HepG2 (cell line): ENCODE data around the gene SH3BGRL2. TPM values are rescaled to one million over a fixed set of nuclear protein-coding genes. Genes with fewer than 3 reads are reported as not detected.
A peak's percentile ranks its signal among the peaks of the same experiment; 100 is the strongest.

Experiments
- AGO2 ChIP-seq: fragments of 200-400 bp; formaldehyde crosslinking; optimal IDR thresholded peaks from 2 replicates; pipeline ENCODE3; 2017; ENCODE audit warnings: mild to moderate bottlenecking, low read depth, low read length, moderate library complexity
- GZF1 ChIP-seq: sonication (generic); formaldehyde crosslinking; IDR thresholded peaks from 2 replicates; pipeline ENCODE4 v1.5.1; 2020; ENCODE audit warnings: mild to moderate bottlenecking, missing genetic modification reagents
- KAT2B ChIP-seq: fragments of 150-350 bp; IDR thresholded peaks from 2 replicates; pipeline ENCODE4 v1.6.1; 2014; ENCODE audit warnings: low read depth, low read length, borderline replicate concordance
- MNT ChIP-seq: fragments of 450-650 bp; IDR thresholded peaks from 2 replicates; pipeline ENCODE4 v1.6.1; 2016
- NFATC3 ChIP-seq: sonication (generic); formaldehyde crosslinking; IDR thresholded peaks from 2 replicates; pipeline ENCODE4 v1.5.1; 2020; ENCODE audit warnings: mild to moderate bottlenecking, missing genetic modification reagents
- NFYC ChIP-seq: IDR thresholded peaks from 2 replicates; pipeline ENCODE4 v1.6.1; 2016; ENCODE audit warnings: missing genetic modification reagents, missing compliant biosample characterization
- PLRG1 ChIP-seq: fragments of 450-650 bp; conservative IDR thresholded peaks from 2 replicates; pipeline ENCODE4 v1.6.1; 2016
- PPARG ChIP-seq: conservative IDR thresholded peaks from 2 replicates; pipeline ENCODE4 v1.6.1; 2016; ENCODE audit warnings: missing biosample characterization, missing genetic modification reagents
- RNF219 ChIP-seq: sonication (generic); formaldehyde crosslinking; IDR thresholded peaks from 2 replicates; pipeline ENCODE4 v1.5.0; 2020; ENCODE audit warnings: mild to moderate bottlenecking, missing genetic modification reagents
- WIZ ChIP-seq: sonication (generic); formaldehyde crosslinking; IDR thresholded peaks from 2 replicates; pipeline ENCODE4 v1.5.1; 2020; ENCODE audit warnings: mild to moderate bottlenecking, missing genetic modification reagents
- XBP1 ChIP-seq: sonication (generic); formaldehyde crosslinking; IDR thresholded peaks from 2 replicates; pipeline ENCODE4 v1.5.0; 2020; ENCODE audit warnings: missing genetic modification reagents
- ZBTB7B ChIP-seq: sonication (generic); formaldehyde crosslinking; IDR thresholded peaks from 2 replicates; pipeline ENCODE4 v1.4.0; 2020; ENCODE audit warnings: missing genetic modification reagents
- ZNF18 ChIP-seq: sonication (generic); formaldehyde crosslinking; IDR thresholded peaks from 2 replicates; pipeline ENCODE4 v1.8.0; 2022; ENCODE audit warnings: mild to moderate bottlenecking, missing genetic modification reagents; ENCODE audit not compliant: insufficient replicate concordance
- ZNF326 ChIP-seq: sonication (generic); formaldehyde crosslinking; IDR thresholded peaks from 2 replicates; pipeline ENCODE4 v1.4.0; 2020; ENCODE audit warnings: missing genetic modification reagents, borderline replicate concordance
- ZNF350 ChIP-seq: sonication (generic); formaldehyde crosslinking; IDR thresholded peaks from 2 replicates; pipeline ENCODE4 v1.4.0; 2020; ENCODE audit warnings: mild to moderate bottlenecking, low read depth, missing genetic modification reagents, borderline replicate concordance
- ZNF512B ChIP-seq: sonication (generic); formaldehyde crosslinking; IDR thresholded peaks from 2 replicates; pipeline ENCODE4 v1.5.1; 2020; ENCODE audit warnings: missing genetic modification reagents, mild to moderate bottlenecking, borderline replicate concordance
- ZNF607 ChIP-seq: sonication (generic); formaldehyde crosslinking; IDR thresholded peaks from 2 replicates; pipeline ENCODE4 v1.5.1; 2020; ENCODE audit warnings: missing genetic modification reagents, mild to moderate bottlenecking, borderline replicate concordance
- ZNF629 ChIP-seq: sonication (generic); formaldehyde crosslinking; conservative IDR thresholded peaks from 2 replicates; pipeline ENCODE4 v1.5.0; 2020; ENCODE audit warnings: missing genetic modification reagents
- ZNF83 ChIP-seq: sonication (generic); formaldehyde crosslinking; IDR thresholded peaks from 2 replicates; pipeline ENCODE4 v1.4.0; 2020; ENCODE audit warnings: missing genetic modification reagents, mild to moderate bottlenecking, borderline replicate concordance
- ZNF850 ChIP-seq: sonication (generic); formaldehyde crosslinking; conservative IDR thresholded peaks from 2 replicates; pipeline ENCODE4 v1.9.0; 2021; ENCODE audit warnings: mild to moderate bottlenecking, missing genetic modification reagents
- ZSCAN20 ChIP-seq: sonication (generic); formaldehyde crosslinking; IDR thresholded peaks from 2 replicates; pipeline ENCODE4 v1.4.0; 2020; ENCODE audit warnings: missing genetic modification reagents, mild to moderate bottlenecking, borderline replicate concordance
- ZSCAN30 ChIP-seq: sonication (generic); formaldehyde crosslinking; IDR thresholded peaks from 2 replicates; pipeline ENCODE4 v1.5.0; 2020; ENCODE audit warnings: mild to moderate bottlenecking, missing genetic modification reagents
- polyA plus RNA-seq, 8 experiments: library from polyadenylated mRNA; depleted of rRNA in 3 of 8; stranded (reverse) in 7 of 8; unstranded in 1 of 8; fragments of >200 nt; fragmentation: Illumina TruSeq in 4 of 8; extraction: Trizol in 4 of 8; gene quantifications; 2 replicates each; pipeline versions ENCODE4 v1.2.1 to v1.2.3, GENCODE V29; 2011 to 2016; ENCODE audit warnings: low read depth in 4 of 8, missing spikeins in 1 of 8, mixed read lengths in 1 of 8; ENCODE audit not compliant: insufficient read depth in 1 of 8
- total RNA-seq, 5 experiments: library from RNA; depleted of rRNA; stranded (reverse); fragments of >200 nt; fragmentation: Illumina TruSeq; extraction: Trizol; gene quantifications; 2 replicates each; pipeline ENCODE4 v1.2.3, GENCODE V29; 2016; ENCODE audit warnings: low read depth in 1 of 5
- TF ChIP-seq, protein P1 (sequence below): sonication (generic); formaldehyde crosslinking; IDR thresholded peaks from 2 replicates; pipeline ENCODE4 v1.5.0; 2020; ENCODE audit warnings: mild to moderate bottlenecking, missing genetic modification reagents

SH3BGRL2 gene
- total and polyA plus RNA-seq, 2 of the 13 experiments (the other 11 are each of a cell fraction or from before 2014, with no cell fraction given) = 10.9 to 28.8 TPM

- no peak for TF ChIP-seq ZNF512B
- no peak for TF ChIP-seq AGO2
- no peak for TF ChIP-seq WIZ (CRISPR knock-in tag)
- no peak for TF ChIP-seq ZNF83 (CRISPR knock-in tag)
- TF ChIP-seq, protein P1, sequence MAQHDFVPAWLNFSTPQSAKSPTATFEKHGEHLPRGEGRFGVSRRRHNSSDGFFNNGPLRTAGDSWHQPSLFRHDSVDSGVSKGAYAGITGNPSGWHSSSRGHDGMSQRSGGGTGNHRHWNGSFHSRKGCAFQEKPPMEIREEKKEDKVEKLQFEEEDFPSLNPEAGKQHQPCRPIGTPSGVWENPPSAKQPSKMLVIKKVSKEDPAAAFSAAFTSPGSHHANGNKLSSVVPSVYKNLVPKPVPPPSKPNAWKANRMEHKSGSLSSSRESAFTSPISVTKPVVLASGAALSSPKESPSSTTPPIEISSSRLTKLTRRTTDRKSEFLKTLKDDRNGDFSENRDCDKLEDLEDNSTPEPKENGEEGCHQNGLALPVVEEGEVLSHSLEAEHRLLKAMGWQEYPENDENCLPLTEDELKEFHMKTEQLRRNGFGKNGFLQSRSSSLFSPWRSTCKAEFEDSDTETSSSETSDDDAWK (CRISPR knock-in tag) = no peak
- no peak for TF ChIP-seq ZNF850 (CRISPR knock-in tag)
- no peak for TF ChIP-seq ZNF18 (CRISPR knock-in tag)
- no peak for TF ChIP-seq ZSCAN20 (CRISPR knock-in tag)
- TF ChIP-seq KAT2B = no peak
- no peak for TF ChIP-seq XBP1 (CRISPR knock-in tag)
- no peak for TF ChIP-seq NFYC (CRISPR knock-in tag)
- TF ChIP-seq ZNF629 = no peak
- TF ChIP-seq PPARG (CRISPR knock-in tag) = peak; percentile 52; the same call in 1 of the 2 replicates
- TF ChIP-seq ZNF350 (CRISPR knock-in tag) = no peak
- TF ChIP-seq GZF1 (CRISPR knock-in tag) = no peak
- TF ChIP-seq ZNF607 (CRISPR knock-in tag) = no peak
- TF ChIP-seq ZSCAN30 (CRISPR knock-in tag) = no peak
- TF ChIP-seq NFATC3 = no peak
- no peak for TF ChIP-seq ZNF326
- TF ChIP-seq ZBTB7B (CRISPR knock-in tag) = no peak
- TF ChIP-seq RNF219 (CRISPR knock-in tag) = no peak
- no peak for TF ChIP-seq MNT
- no peak for TF ChIP-seq PLRG1
Observed at GRCh38 chr6:79617518-79617941, 13.6 kb upstream of the SH3BGRL2 start (continued).
